GDM1 (cell line): Measurements from ENCODE around the gene MPP7.

Experiments
- DNase-seq: peaks from one replicate; lab custom pipeline; 2025; lab: John Stamatoyannopoulos, UW

MPP7 gene

DNA sequence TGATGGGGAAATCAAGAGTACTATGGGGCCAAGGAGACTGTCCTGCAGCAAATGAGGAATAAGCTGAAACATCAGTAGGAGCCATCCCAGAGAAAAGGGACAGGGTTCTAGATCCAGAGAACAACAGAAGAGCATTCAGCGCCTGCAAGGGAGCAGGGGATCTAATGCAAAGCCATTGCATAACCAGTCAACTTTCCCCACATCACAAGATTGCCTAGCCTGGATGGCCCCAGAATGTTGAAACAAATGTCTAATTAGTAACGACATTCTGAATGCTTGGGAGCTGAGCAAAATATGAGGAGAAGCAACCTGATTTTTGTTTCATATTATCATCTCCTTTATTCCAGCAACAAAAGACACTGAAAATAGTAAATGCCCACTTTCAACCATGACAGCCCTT lies 2.7 kb upstream of the MPP7 start:
- DNase-seq = no peak

- DNase-seq = no peak
Measured at GRCh38 chr10:28304032-28304571, 1.2 kb upstream of the MPP7 start.

DNA sequence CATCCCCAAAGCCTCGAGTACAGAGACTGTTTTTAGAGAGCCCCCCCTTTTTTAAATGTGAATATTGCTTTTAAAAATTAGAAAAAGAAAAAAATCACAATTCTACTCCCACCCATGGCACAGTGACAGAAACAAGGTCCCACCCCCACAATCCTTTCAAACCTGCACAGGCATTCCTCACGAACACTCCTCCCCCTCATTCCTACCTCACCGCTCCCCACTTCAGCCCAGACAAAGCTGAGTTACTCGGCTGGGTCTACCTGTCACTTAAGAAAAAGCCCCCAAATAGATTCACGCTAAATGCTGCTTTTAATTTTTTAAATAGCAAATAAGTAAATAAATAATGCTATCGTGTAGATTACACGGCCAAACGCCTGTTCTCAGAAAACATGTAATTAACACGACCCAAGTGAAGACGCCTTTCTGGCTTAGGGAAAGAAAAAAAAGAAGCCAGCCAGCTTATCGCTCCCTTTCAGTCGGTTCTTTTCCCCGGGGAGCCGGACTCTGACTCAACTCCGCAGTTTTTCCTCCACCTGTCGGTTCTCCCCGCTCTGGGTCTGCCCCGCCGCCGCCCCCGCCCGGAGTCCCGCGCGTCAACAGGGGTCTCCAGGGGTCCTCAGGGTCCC lies 739 bp downstream of the MPP7 start:
- DNase-seq = no peak

GRCh38 chr10:28300027-28300426 lies 2.8 kb downstream of the MPP7 start:
- no peak for DNase-seq

DNA sequence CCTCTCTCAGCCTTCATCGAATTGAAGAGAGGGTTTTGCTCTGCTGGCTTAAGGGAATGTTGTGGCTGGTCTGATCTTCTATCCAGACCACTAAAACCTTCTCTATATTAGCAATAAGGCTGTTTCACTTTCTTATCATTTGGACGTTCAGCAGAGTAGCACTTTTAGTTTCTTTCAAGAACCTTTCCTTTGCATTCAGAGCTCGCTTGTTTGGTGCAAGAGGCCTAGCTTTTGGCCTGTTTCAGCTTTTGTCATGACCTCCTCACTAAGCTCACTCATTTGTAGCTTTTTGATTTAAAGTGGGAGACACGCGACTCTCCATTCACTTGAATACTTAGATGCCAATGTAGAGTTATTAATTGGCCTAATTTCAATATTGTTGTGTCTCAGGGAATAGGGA lies 3.9 kb downstream of the MPP7 start:
- DNase-seq = no peak

GRCh38 chr10:28296023-28296422 lies 6.8 kb downstream of the MPP7 start:
- DNase-seq = no peak

GRCh38 chr10:28295336-28295735 lies 7.5 kb downstream of the MPP7 start:
- no peak for DNase-seq

GRCh38 chr10:28294809-28295208 lies 8.1 kb downstream of the MPP7 start:
- DNase-seq = no peak

DNA sequence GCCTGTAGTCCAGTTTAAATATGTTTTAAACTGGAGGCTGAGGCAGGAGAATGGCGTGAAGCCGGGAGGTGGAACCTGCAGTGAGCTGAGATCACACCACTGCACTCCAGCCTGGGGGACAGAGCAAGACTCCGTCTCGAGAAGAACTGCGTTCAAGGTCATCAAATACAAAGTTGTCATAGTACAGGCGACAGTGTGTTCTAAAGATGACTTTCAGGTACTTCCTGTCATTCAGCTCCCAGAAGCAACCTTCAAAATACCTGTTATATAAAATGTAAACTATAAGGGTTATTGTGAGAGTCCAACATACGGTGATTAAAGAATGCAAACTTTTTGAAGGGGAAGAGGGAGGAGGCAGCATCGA lies 8.7 kb downstream of the MPP7 start:
- no peak for DNase-seq

- DNase-seq = no peak
Measured at GRCh38 chr10:28293236-28294168, 9.4 kb downstream of the MPP7 start.

DNA sequence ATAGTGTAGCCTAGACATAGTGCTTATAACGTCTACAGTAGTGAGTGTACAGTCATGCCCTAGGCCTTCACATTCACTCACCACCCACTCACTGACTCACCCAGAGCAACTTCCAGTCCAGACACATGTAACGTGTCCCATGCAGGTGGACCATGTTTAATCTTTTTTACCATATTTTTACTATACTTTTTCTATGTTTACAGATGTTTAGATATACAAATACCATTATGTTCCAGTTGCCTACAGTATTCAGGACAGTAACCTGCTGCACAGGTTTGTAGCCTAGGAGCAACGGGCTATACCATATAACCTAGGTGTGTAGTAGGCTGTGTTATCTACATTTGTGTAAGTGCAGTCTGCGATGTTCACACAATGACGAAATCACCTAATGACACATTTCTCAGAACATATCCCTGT lies 11.0 kb downstream of the MPP7 start:
- no peak for DNase-seq

- no peak for DNase-seq
Measured at GRCh38 chr10:28285816-28286215, 17.0 kb downstream of the MPP7 start.

DNA sequence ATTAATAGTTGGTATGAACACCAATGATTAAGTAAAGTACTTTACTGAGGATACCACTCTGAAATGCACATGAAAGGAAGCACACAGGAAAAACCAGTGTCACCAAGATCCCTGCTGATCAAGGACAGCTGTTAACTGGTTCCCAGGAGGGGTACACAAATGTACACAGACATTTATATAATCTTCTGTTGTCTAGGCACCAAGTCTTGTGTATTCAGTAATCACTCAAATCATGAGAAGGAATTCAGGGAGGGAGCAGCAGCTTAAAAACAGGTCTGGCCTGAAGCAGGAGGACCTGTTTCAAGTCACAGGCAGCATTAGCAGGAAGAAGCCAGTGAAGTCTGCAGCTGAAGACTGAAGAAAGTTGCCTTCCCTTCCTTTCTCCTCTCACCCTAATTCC lies 18.7 kb downstream of the MPP7 start:
- DNase-seq = no peak

DNA sequence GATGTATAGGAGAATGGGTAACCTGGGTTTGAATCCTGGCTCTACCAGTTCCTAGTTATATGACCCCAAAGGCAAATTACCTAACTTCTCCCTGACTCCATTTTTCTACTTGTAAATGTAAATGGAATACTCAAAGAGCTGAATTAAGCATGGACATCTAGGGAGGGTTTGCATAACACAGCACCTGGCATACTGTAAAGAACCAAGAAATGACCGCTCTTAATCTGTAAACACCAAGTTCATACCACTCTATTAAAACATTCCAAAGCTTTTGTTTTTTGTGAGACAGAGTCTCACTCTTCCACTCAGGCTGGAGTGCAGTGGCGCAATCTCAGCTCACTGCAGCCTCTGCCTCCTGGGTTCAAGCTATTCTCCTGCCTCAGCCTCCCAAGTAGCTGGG lies 19.6 kb downstream of the MPP7 start:
- no peak for DNase-seq

DNA sequence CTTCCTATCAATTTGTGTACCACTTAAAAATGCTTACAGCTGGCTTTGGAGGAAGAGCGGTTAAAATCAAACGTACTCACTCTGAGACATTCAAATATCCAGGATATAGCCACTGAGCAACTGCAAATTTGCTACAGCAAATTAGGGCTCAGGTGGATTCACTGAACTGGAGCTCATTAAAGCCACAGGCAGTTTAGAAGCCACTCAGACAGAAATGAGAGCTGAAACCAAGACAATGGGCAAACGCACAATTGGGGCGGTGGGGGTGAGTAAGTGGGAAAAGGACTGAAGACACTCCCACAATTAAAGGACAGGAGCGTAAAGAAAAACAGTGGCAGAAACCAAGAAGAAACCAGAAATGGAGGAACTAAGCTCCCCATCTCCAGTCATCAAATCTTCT lies 20.5 kb downstream of the MPP7 start:
- no peak for DNase-seq

- DNase-seq = no peak
Measured at GRCh38 chr10:28281726-28282315, 21.0 kb downstream of the MPP7 start.

DNA sequence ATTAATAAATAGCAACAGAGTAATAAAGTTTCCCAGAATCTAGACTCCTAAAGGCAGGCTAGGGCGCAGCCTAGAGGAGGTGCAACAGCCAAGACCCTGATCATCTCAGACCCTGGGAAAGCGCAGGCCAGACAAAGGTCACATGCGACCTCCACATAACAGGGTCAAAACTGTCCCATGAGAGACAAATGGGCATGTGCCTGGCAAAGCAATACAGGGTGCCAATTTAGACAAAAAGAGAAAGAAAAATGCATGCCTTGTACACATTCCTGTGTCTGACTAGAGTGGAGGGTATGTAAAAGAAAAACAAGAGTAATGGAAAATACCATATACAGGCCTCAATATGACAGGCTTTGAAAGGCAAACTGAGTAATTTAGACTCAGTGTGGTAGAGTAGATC lies 22.2 kb downstream of the MPP7 start:
- no peak for DNase-seq

DNA sequence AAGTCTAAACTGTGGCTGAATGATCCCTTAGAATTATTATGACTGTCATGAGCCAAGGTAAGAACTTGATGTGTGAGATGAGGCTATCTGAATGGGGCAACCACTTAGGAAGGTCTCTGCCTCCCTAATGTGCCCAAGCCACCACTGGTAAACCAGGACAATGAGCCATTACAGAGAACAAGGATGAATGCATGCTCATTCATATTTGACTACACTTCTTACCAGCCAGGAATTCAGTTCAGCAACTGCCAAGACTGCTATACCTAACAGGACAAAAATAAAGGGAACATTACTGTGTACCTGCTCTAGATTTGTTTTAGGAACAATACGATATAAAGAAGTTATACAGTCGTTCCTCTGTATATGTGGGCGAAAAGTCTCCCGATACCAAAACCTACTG lies 23.0 kb downstream of the MPP7 start:
- no peak for DNase-seq

DNA sequence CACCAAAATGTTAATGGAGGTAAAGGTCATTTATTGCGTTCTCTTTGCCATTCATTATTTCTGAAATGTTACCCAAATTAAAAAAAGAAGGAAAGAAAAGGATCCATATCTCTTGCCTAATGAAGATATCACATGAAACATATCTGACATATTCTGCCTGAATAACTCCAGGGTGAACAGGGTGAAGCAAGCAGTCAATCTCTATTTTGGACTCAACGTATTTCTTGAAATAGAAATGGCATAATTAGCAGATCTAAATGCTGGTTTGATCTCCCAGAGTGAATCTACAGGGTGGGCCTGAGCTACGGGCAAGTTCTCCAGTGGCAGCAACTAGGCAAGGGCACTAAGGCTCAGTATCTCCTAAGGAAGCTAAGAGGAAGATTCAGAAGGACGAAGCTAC lies 24.0 kb downstream of the MPP7 start:
- DNase-seq = no peak

DNA sequence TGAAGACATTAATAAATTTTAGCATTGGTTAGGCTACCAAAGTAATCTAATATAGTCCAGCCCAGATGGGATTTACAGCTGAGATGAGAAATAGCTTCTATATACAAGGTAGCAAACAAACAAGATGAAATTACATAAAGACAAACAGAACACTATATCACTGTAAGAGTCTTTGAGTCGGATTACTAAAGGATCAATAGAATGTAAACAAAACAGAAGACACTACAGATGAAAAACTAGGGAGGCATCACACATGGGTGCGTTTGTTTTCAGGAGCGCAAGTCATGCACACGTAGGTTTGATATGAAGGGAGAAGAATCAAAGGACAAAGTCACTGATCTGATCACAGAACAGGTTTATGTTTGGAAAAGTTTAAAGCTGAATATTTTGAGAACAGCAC lies 26.5 kb downstream of the MPP7 start:
- no peak for DNase-seq

DNA sequence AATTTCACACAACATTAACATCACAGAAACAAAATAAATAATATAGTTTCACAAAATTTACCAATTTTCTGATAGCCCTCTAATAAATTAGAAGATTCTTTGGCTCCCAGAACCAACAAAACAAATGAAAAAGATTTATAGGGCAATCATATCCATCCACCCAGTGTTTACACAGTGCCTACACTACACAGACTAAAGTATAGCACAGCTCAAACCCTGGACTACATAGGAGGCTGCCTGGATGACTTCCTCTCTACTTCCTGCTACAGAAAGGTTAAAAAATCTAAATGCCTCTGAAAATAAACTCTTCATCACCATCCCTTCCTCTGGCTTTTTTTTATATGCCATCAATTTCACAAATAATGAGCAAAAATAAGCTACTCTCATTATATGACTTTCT lies 28.4 kb downstream of the MPP7 start:
- no peak for DNase-seq

GRCh38 chr10:28273343-28273742 lies 29.5 kb downstream of the MPP7 start:
- no peak for DNase-seq

DNA sequence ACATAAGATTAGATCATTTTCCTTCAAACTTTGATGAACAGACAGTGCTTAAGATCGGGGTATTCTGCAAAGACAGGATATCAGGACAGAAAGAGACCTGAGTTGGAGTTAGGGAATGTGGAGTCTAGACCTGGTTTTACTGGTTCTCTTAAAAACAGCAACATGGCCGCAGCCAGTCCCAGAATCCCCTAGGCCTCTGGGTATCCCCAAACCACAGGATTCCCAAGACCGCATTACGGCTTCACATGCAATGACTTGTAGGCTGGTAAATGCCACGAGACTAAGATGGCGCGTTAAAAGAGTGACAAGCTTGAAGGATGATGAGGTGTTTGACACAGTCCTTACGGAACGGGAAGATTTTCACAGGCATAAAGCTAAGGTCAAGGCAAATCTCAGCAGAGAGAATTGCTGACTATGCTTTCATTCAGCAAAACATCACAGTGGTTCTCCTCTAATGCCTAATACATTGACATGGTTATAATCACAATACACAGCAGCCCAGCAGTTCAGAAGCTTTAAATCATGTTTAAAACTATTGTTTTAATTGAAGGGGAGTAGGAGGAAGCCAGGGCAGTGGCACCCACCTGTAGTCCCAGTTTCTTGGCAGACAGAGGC lies 32.9 kb downstream of the MPP7 start:
- DNase-seq = no peak
